PC-9 (cell line): ENCODE results near the gene TMPRSS9. TPM values are rescaled to one million over a fixed set of nuclear protein-coding genes. Genes with fewer than 3 reads are reported as not detected.

Experiments
- BruUV-seq: library from RNA; stranded (reverse); fragments of 400-500 nt; replicated peaks from 2 replicates; lab custom pipeline; 2021; lab: Mats Ljungman, UMichigan
- CTCF ChIA-PET: fragments of 300-600 bp; sonication (Branson Sonifier 250); formaldehyde crosslinking; loops from one replicate; lab custom pipeline; 2022; ENCODE audit warnings: antibody characterized with exemption; lab: Charles Lee
- POLR2A ChIA-PET: fragments of 300-600 bp; sonication (Branson Sonifier 250); formaldehyde crosslinking; loops from one replicate; lab custom pipeline; 2022; ENCODE audit warnings: antibody characterized with exemption; ENCODE audit not compliant: unreplicated experiment; lab: Charles Lee
- DNase-seq, 2 experiments: peaks; one replicate each; pipeline versions ENCODE4 v3.0.0 to v3.0.0-alpha.2; 2015 to 2022; ENCODE audit warnings: mixed read lengths in 1 of 2
- H2AFZ ChIP-seq: fragments of 200-600 bp; sonication (generic); 2 replicates; pipeline ENCODE4 v1.8.1; 2017; ENCODE audit warnings: antibody characterized with exemption
- H3F3A ChIP-seq: fragments of 200-600 bp; sonication (generic); 2 replicates; pipeline ENCODE4 v1.8.1; 2017; ENCODE audit warnings: antibody characterized with exemption, mild to moderate bottlenecking, low read depth; ENCODE audit not compliant: insufficient read depth
- H3K27ac ChIP-seq: fragments of 200-600 bp; sonication (generic); 2 replicates; pipeline ENCODE4 v1.6.1; 2016; ENCODE audit warnings: mixed run types
- H3K27me3 ChIP-seq: fragments of 200-600 bp; sonication (generic); 2 replicates; pipeline ENCODE4 v1.6.1; 2016; ENCODE audit warnings: low read depth, mixed run types; ENCODE audit not compliant: insufficient read depth
- H3K36me3 ChIP-seq: fragments of 200-600 bp; sonication (generic); 2 replicates; pipeline ENCODE4 v1.6.1; 2016; ENCODE audit warnings: low read depth, mixed run types
- H3K4me1 ChIP-seq: fragments of 200-600 bp; sonication (generic); replicated peaks from 2 replicates; pipeline ENCODE4 v1.6.1; 2016; ENCODE audit warnings: mixed run types; ENCODE audit not compliant: insufficient read depth
- H3K4me2 ChIP-seq: fragments of 200-600 bp; sonication (generic); 2 replicates; pipeline ENCODE4 v1.6.1; 2017; ENCODE audit warnings: mixed run types
- H3K4me3 ChIP-seq: fragments of 200-600 bp; sonication (generic); 2 replicates; pipeline ENCODE4 v1.6.1; 2016; ENCODE audit warnings: mixed run types
- H3K79me2 ChIP-seq: fragments of 200-600 bp; sonication (generic); 2 replicates; pipeline ENCODE4 v1.6.1; 2017; ENCODE audit warnings: low read depth, mixed run types
- H3K9me2 ChIP-seq: fragments of 200-600 bp; sonication (generic); 2 replicates; pipeline ENCODE4 v1.8.1; 2017; ENCODE audit warnings: mild to moderate bottlenecking; ENCODE audit not compliant: insufficient read depth
- H3K9me3 ChIP-seq: fragments of 200-600 bp; sonication (generic); 2 replicates; pipeline ENCODE4 v1.8.1; 2016; ENCODE audit warnings: low read depth; ENCODE audit not compliant: insufficient read depth
- H4K20me1 ChIP-seq: fragments of 200-600 bp; sonication (generic); 2 replicates; pipeline ENCODE4 v1.8.1; 2017; ENCODE audit not compliant: insufficient read depth
- CTCF ChIP-seq: fragments of 200-600 bp; sonication (generic); conservative IDR thresholded peaks from 2 replicates; pipeline ENCODE4 v1.6.1; 2017; ENCODE audit warnings: mixed run types, antibody characterized with exemption, mild to moderate bottlenecking, moderate library complexity
- EZH2 ChIP-seq: fragments of 200-600 bp; sonication (generic); IDR thresholded peaks from 2 replicates; pipeline ENCODE4 v1.8.0; 2017; ENCODE audit warnings: antibody characterized with exemption, low read depth
- intact Hi-C: fragments of 100-400 bp; cut with micrococcal nuclease; formaldehyde crosslinking; loops from one replicate; pipeline ENCODE4 v1.10.0; 2022; ENCODE audit not compliant: unreplicated experiment
- total RNA-seq: library from RNA; stranded (reverse); gene quantifications from 2 replicates; pipeline ENCODE4 v1.2.3, GENCODE V29; 2021

TMPRSS9 gene
- total RNA-seq, 1 experiment from 2014 or later = 0.20 TPM

DNA sequence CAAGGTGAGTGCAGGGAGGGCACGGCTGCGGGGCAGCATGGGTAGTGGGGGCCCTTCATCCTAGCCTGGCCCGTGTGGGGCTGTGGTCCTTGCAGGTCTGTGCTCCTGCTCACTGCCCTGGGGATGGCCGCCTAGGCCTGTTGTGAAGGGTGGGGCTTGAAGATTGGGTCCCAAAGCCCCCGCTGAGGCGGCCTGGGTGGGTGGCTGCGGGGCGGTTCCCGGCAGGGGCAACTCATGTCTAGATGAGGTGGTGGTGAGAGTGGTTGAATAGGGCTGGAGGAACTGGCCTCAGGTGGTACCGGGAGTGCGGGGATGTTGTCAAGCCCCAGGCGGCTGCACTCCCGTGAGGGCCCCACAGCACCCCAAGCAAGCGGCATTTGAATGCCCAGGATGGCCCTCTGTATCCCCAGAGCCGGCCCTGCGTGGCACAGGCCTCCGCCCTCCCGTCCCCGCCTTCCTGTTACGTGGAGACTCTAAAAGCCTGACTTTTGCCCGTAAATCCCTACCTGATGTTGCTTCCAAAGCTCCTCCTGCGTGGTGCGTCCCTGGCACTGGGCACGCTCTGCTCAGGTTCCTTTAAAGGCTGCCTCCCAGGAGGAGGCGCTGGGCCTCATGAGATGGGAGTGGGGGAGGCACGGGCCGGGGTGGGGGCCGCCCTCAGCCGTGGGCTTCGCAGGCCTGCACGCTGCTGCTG, 16.6 kb upstream of the TMPRSS9 start:
- Histone ChIP-seq H4K20me1 (no peaks in the 10 kb centered on the region), H2AFZ (no peak overlapping the region), H3K27me3 (no peaks in the 10 kb centered on the region), H3K4me3 (no peak overlapping the region), H3K9me2 (no peaks in the 10 kb centered on the region), H3K79me2 (no peaks in the 10 kb centered on the region), H3K4me2 (no peak overlapping the region), H3K9me3 (no peaks in the 10 kb centered on the region), H3F3A (no peaks in the 10 kb centered on the region), H3K36me3 (no peaks in the 10 kb centered on the region), H3K4me1 (no peaks in the 10 kb centered on the region), H3K27ac (no peak overlapping the region)
- POLR2A ChIA-PET = no interaction called here
- CTCF ChIA-PET = interaction anchor here (0.5 kb wide), 1 partner anchor 413 kb away, joined by 4 read pairs; no protein-coding TSS in a partner anchor
- BruUV-seq = no TSS peak
- TF ChIP-seq EZH2 (no peak), CTCF (no peak)
- intact Hi-C loops = no loop called here
- no peak for DNase-seq

DNA sequence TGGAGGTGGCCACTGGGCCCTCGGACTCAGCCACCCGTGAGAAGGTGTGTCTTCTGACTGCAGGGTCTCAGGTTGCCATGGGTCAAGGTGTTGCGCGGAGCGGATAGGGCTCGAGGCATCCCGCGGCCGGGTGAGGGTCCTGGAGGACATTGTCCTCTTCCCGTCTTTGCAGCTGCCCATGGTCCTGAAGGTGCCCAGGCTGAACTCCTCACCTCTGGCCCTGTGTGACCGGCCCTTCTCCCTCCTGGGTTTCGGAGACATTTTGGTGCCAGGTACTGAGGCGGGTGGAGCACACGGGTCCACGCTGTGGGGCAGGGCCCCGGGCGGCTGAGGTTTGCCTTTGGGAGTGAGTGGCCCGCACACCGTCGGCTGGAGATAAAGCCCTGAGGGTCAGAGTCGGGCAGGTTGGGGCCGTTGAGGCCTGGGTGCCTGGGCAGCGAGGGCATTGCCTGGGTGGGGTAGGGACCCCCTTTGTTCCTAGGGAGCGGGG, 15.6 kb upstream of the TMPRSS9 start:
- no peaks in the 10 kb centered on the region for H3K9me3 ChIP-seq
- ChIA-PET POLR2A (no interaction called here), CTCF (no interaction called here)
- intact Hi-C loops = no loop called here
- H3K4me3 ChIP-seq = no peak overlapping the region
- TF ChIP-seq EZH2 = no peak
- no peak for TF ChIP-seq CTCF
- H3K36me3 ChIP-seq = no peaks in the 10 kb centered on the region
- H2AFZ ChIP-seq = no peak overlapping the region
- no peaks in the 10 kb centered on the region for H3K4me1 ChIP-seq
- no peaks in the 10 kb centered on the region for H4K20me1 ChIP-seq
- no peaks in the 10 kb centered on the region for H3K9me2 ChIP-seq
- no peak overlapping the region for H3K27ac ChIP-seq
- H3K79me2 ChIP-seq = no peaks in the 10 kb centered on the region
- H3F3A ChIP-seq = no peaks in the 10 kb centered on the region
- no TSS peak for BruUV-seq
- DNase-seq = no peak
- no peaks in the 10 kb centered on the region for H3K27me3 ChIP-seq
- H3K4me2 ChIP-seq = no peak overlapping the region

DNA sequence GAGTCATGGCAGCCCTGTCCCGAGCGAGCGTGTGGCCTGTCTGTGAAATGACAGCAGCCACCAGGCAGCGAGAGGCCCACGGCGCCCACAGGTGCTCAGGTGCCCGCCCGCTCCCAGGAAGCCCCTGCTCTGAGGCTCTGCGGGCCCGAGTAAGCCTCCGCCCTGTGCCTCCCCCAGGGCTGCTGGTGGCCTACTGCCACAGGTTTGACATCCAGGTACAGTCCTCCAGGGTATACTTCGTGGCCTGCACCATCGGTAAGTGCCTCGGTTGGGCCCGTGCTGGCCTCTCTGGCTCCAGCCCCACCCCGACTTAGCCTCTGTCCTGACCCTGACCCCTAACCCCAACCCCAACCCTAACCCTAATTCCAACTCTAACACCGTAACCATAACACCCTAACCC, 15.0 kb upstream of the TMPRSS9 start:
- Histone ChIP-seq H3K79me2 (no peaks in the 10 kb centered on the region), H3K27me3 (no peaks in the 10 kb centered on the region), H3K36me3 (no peaks in the 10 kb centered on the region), H3K9me3 (no peaks in the 10 kb centered on the region), H3K4me3 (no peak overlapping the region), H3F3A (no peaks in the 10 kb centered on the region), H3K4me2 (no peak overlapping the region), H2AFZ (no peak overlapping the region), H3K4me1 (no peaks in the 10 kb centered on the region), H3K9me2 (no peaks in the 10 kb centered on the region), H4K20me1 (no peaks in the 10 kb centered on the region), H3K27ac (no peak overlapping the region)
- DNase-seq = no peak
- CTCF ChIA-PET = no interaction called here
- no TSS peak for BruUV-seq
- intact Hi-C loops = no loop called here
- TF ChIP-seq CTCF (no peak), EZH2 (no peak)
- POLR2A ChIA-PET = no interaction called here
